AG08395 (cell line): Measurements from ENCODE around the gene CLEC10A.

Experiments used
- DNase-seq: peaks from one replicate; pipeline ENCODE4 v3.0.0; 2012; ENCODE audit warnings: mixed read lengths, low spot score

The CLEC10A gene

DNA sequence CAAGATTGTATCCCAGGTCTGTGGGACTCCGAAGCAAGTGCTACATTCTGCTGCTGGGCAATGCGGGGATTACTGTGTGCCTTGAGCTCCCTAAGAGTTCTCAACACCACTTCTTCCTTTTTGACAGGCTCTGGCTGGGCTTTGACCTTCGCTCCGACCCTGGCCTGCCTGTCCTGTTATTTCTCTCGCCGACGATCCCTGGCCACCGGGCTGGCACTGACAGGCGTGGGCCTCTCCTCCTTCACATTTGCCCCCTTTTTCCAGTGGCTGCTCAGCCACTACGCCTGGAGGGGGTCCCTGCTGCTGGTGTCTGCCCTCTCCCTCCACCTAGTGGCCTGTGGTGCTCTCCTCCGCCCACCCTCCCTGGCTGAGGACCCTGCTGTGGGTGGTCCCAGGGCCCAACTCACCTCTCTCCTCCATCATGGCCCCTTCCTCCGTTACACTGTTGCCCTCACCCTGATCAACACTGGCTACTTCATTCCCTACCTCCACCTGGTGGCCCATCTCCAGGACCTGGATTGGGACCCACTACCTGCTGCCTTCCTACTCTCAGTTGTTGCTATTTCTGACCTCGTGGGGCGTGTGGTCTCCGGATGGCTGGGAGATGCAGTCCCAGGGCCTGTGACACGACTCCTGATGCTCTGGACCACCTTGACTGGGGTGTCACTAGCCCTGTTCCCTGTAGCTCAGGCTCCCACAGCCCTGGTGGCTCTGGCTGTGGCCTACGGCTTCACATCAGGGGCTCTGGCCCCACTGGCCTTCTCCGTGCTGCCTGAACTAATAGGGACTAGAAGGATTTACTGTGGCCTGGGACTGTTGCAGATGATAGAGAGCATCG is 41.8 kb downstream of the CLEC10A start:
- DNase-seq = no peak

DNA sequence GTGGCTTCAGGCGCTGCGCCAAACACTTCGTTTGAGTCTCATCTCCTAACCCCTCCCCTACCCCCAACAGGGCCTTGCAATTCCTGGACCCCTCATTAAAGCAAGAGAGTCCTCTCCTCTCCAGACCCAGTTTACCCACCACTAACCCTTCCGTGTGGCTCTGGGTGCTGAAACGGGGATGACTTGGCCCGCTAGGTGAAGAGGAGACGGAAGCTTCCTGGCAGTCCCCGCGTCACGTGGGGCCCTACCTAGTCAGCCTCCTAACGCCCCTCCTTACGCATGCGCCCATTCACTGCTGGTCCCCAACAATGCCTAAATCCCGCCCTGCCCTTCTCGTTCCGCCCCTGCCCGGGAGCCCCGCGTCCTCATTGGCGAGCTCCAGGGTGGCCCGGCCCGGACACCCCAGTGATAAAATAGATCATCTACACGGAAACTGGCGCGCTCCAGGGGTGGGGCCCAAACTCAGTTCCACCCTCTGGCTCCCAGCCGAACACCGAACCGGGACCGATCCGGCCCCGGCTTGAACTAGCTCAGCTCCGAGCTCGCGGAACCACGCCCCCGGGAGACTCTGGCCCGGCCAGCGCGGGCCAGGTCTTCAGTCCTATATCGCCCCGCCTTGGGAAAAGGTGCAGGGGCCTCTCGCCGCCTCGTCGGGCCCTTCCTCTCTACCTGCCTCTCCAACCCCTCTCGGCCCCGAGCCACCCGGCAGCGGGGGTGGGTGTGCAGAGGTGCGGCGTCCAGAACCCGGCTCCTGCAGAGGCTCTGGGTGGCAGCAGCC is 44.3 kb downstream of the CLEC10A start, which contains the start of gene SLC16A13:
Gene SLC16A13, plus strand, starts transcription at position 425 of the 778 bp plus-strand sequence. CDS start 368 bp downstream, outside the sequence.
- DNase-seq = peak; percentile 100

DNA sequence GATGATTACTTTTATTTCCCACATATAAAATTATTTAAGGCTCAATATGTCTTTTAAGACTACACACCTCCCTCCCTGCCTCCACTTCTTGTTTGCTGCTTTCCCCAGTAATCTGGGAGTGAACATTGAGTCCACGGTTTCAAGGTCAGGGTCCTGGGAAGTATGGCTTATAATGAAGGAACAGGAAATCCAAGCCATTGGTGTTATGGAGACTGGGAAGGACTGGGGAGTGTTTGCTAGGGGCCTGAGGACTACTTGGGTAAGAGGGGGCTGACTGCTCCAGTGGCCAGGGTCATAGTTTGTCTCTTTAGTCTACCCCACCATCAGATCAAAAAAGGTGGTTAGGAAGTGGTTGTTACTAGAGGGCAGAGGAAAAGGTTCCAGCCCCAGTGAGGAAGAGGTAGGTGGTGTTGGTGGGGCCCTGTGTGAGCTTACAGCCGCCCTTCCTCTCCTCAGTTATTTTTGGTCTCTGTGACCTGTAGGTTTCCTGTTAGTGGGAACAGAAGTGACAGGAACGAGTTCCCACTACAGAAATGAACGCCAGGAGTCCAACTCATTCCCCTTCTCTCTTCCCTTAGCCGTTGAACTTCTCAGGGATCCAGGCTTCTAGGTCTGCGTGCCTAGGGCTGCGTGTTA is 45.0 kb downstream of the CLEC10A start:
- DNase-seq = no peak

DNA sequence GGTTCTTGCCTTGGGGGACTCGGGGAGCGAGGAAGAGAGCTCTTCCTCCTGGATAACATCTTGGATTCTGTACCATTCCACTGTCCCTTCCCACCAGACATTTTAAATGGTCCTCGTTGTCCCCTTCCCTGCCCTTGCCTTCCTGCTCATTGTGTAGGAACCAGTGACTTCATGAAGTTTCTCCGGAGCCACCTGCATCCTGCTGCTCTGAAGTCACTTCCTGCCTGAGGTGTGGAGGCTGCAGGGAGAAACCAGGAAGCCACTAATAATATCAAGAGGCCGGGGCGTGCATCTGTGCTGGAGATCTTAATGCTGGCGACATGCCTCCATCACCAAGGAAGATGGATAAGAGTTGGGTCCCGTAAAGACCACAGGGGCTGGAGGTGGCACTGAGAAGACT is 50.4 kb downstream of the CLEC10A start:
- DNase-seq = no peak

DNA sequence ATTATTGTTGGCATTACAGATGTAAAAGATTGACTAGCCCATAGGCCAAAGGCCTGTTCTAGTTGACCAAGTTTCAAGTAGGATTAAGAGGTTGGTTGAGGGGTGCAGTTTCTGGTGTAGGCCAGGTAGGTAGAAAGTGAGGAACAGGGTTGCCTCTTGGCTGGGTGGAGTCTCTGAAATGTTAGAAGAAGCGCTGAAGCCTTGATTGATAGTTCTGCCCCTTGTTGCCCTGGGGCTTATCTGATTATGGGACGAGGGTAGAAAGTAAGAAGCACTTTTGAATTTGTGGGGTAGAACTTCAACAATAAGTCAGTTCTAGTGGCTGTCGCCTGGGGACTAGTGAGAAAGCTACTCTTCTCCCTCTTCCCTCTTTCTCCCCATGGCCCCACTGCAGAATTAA is 51.0 kb downstream of the CLEC10A start:
- no peak for DNase-seq

DNA sequence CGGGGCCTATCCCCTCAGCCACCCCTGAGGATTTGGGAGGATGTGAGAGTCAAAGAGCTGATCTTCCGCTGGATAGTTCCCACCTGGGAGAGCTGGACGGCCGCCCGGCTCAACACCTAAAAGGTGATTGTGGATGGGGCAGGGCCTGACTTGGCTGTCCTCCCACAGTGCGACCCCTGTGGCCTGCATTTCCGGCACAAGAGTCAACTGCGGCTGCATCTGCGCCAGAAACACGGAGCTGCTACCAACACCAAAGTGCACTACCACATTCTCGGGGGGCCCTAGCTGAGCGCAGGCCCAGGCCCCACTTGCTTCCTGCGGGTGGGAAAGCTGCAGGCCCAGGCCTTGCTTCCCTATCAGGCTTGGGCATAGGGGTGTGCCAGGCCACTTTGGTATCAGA is 52.7 kb downstream of the CLEC10A start:
- DNase-seq = no peak

DNA sequence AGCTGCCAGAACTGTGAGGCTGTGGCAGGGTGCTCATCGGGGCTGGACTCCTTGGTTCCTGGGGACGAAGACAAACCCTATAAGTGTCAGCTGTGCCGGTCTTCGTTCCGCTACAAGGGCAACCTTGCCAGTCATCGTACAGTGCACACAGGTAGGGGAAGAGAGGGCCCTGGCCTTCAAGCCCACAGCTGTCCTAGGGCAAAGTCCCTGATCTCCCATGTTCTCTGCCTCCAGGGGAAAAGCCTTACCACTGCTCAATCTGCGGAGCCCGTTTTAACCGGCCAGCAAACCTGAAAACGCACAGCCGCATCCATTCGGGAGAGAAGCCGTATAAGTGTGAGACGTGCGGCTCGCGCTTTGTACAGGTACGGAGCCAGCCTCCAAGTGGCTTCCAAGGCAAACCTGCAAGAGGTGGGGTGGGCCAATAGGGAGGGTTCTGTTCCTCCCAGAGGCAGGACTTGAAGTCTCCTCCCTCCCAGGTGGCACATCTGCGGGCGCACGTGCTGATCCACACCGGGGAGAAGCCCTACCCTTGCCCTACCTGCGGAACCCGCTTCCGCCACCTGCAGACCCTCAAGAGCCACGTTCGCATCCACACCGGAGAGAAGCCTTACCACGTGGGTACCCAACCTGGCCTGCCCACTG is 53.5 kb downstream of the CLEC10A start:
- no peak for DNase-seq

DNA sequence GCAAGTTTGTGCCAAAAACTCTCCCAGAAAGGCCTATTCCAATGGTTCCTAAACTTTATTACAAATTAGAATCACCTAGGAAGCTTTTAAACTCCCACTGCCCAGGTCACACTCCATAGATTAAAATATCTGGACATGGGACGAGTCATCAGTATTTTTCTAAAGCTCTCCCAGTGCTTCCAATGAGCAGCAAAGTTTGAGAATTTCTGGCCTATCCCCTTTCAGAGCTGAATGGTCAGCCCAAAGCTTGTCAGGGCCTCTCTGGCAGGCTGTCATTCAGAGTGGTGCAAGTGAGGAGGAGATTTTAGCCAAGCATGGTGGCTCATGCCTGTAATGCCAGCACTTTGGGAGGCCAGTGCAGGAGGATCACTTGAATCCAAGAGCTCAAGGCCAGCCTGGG is 54.8 kb downstream of the CLEC10A start:
- DNase-seq = no peak
